GM19239 (cell line): Measurements from ENCODE around the gene BCL2L12.
"Not testable (repeated sequence)": the region's sequence is repeated elsewhere in the genome, so short reads cannot be mapped to it uniquely, and the experiment has no call there.

Experiments used
- DNase-seq: peaks from one replicate; pipeline ENCODE4 v3.0.0; 2011; ENCODE audit warnings: low spot score; ENCODE audit not compliant: insufficient read length
- FAIRE-seq: peaks from 2 replicates; lab custom pipeline; 2011; peaks lifted over from hg19 to GRCh38; lab: Jason Lieb, UNC

Gene BCL2L12

GRCh38 chr19:49700563-49700962 is 34.8 kb downstream of the BCL2L12 start:
- no peak for FAIRE-seq
- no peak for DNase-seq

GRCh38 chr19:49701271-49701786 is 35.6 kb downstream of the BCL2L12 start:
- no peak for DNase-seq
- no peak for FAIRE-seq

GRCh38 chr19:49704888-49705642 is 39.3 kb downstream of the BCL2L12 start:
- FAIRE-seq (no peak), DNase-seq (no peak)

- DNase-seq (no peak), FAIRE-seq (no peak)
Measured at GRCh38 chr19:49705919-49706318, 40.2 kb downstream of the BCL2L12 start.

GRCh38 chr19:49710372-49710951 is 44.7 kb downstream of the BCL2L12 start:
- no peak for DNase-seq

GRCh38 chr19:49712397-49712859 is 46.7 kb downstream of the BCL2L12 start:
- FAIRE-seq (no peak), DNase-seq (no peak)

More at GRCh38 chr19:49710372-49710951, 44.7 kb downstream of the BCL2L12 start:
- no peak for FAIRE-seq

- no peak for FAIRE-seq
- no peak for DNase-seq
Measured at GRCh38 chr19:49713236-49713845, 47.6 kb downstream of the BCL2L12 start.

GRCh38 chr19:49716154-49716553 is 50.4 kb downstream of the BCL2L12 start:
- DNase-seq (no peak), FAIRE-seq (no peak)

GRCh38 chr19:49718511-49718910 is 52.8 kb downstream of the BCL2L12 start:
- no peak for FAIRE-seq

GRCh38 chr19:49718991-49719390 is 53.3 kb downstream of the BCL2L12 start:
- DNase-seq: no peak
- no peak for FAIRE-seq

More at GRCh38 chr19:49718511-49718910, 52.8 kb downstream of the BCL2L12 start:
- no peak for DNase-seq

- DNase-seq, FAIRE-seq: not testable (repeated sequence)
Measured at GRCh38 chr19:49719420-49719819, 53.7 kb downstream of the BCL2L12 start.
